ENCODE data around the gene UBAC2.

The UBAC2 gene

DNA sequence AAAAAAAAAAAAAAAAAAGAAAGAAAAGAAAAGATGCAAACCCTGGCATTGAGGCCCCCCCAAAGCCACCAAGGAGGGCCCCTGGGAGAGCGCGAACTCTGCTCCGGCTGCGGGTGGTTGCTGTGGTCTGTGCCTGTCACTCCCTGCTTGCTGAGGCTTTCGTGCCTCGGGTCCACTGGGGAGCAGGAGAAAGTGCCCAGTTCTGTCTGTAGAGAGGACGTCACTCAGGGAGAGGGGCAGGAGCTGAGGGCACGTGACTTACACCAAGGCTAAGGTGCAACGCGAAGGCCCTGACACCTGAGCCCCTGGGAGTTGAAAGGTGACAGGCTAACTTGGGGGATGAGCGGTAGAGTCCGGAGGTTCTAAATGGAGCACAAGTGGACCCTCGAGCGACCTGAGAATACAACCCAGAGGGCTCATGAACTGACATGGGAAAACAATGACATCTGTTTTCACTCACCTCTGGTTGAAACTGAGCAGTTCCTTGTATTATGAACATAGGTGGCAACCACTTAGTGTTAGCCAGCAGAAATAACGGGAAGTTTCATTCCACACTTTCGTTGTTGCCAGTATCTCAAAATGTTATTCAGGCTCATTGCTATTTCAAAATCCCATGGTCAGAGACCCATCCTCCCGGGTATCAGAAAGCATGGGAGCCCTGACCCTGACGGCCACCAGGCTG, 231.4 kb downstream of the UBAC2 start:
- Histone ChIP-seq H3F3A (ENCODE audit: insufficient read depth, low read length) (no peaks in the 10 kb centered on the region), H2AFZ (ENCODE audit: low read length) (no peak overlapping the region), H3K36me3 (ENCODE audit: insufficient read depth, low read length) (no peaks in the 10 kb centered on the region; the same call in 1 of the 2 replicates), H3K9ac (ENCODE audit: low read length) (no peak overlapping the region), H4K20me1 (ENCODE audit: insufficient read depth, low read length) (no peaks in the 10 kb centered on the region), H3K4me3 (ENCODE audit: low read depth, low read length, poor library complexity, severe bottlenecking) (no peak overlapping the region), H3K9me2 (ENCODE audit: low read depth, low read length) (no peaks in the 10 kb centered on the region), H3K27ac (ENCODE audit: low read depth, low read length, poor library complexity, severe bottlenecking) (no peak overlapping the region), H3K4me2 (ENCODE audit: low read length) (peak overlapping the region; percentile 28; the same call in 1 of the 2 replicates), H3K4me1 (ENCODE audit: insufficient read depth, low read length, severe bottlenecking) (peaks cover 26% of the 10 kb centered on the region), H3K79me2 (ENCODE audit: insufficient read depth, low read length) (no peaks in the 10 kb centered on the region), H3K9me3 (ENCODE audit: low read length) (0 out of 2 replicates have a peak, but pooled peaks cover 2% of the 10 kb centered on the region), H3K27me3 (ENCODE audit: insufficient read depth, low read length) (peaks cover 38% of the 10 kb centered on the region)
- no peak for TF ChIP-seq EZH2 (IDR thresholded peaks at IDR 0.05; ENCODE audit: borderline replicate concordance, low read length)
- TF ChIP-seq, protein P1, sequence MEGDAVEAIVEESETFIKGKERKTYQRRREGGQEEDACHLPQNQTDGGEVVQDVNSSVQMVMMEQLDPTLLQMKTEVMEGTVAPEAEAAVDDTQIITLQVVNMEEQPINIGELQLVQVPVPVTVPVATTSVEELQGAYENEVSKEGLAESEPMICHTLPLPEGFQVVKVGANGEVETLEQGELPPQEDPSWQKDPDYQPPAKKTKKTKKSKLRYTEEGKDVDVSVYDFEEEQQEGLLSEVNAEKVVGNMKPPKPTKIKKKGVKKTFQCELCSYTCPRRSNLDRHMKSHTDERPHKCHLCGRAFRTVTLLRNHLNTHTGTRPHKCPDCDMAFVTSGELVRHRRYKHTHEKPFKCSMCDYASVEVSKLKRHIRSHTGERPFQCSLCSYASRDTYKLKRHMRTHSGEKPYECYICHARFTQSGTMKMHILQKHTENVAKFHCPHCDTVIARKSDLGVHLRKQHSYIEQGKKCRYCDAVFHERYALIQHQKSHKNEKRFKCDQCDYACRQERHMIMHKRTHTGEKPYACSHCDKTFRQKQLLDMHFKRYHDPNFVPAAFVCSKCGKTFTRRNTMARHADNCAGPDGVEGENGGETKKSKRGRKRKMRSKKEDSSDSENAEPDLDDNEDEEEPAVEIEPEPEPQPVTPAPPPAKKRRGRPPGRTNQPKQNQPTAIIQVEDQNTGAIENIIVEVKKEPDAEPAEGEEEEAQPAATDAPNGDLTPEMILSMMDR (IDR thresholded peaks at IDR 0.05; ENCODE audit: low read length): no peak

DNA sequence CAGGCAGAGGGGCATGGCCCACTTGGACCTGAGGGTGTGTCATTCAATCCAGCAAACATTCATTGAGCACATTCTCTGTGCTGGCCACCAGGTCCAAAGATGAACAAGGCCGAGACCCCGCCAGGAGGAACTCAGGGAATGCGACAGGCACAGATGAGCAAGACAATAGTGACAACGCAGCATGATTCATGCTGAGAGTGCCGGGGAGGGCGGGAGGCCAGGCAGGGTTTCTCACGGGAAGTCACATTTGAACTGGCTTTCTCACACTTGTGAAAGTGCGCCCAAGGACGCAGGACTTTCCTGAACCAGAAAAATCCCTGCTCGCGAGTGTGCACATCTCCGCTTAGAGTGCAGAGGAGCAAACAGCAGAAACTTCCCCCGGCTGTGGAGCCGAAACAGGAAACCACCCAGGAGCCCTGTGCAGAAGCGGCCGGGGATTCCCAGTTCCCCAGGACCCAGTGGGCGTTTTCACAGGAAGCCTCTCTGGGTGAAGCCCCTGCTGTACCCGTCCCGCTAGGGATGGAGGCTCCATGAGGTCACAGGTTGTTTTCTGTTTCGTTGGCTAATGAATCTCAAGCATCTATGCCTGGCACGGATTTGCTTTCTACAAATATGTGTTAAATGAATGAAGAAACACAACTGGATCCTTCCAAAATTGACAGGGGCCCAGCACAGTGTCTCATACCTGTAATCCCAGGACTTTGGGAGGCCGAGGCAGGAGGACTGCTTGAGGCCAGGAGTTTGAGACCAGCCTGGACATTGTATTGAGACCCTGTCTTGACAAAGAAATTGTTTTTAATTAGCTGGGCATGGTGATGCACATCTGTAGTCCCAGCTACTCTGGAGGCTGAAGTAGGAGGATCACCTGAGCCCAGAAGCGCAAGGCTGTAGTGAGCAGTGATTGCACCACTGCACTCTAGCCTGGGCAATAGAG, 232.2 kb downstream of the UBAC2 start:
- no peak overlapping the region for H3K27ac ChIP-seq (ENCODE audit: low read depth, low read length, poor library complexity, severe bottlenecking)

DNA sequence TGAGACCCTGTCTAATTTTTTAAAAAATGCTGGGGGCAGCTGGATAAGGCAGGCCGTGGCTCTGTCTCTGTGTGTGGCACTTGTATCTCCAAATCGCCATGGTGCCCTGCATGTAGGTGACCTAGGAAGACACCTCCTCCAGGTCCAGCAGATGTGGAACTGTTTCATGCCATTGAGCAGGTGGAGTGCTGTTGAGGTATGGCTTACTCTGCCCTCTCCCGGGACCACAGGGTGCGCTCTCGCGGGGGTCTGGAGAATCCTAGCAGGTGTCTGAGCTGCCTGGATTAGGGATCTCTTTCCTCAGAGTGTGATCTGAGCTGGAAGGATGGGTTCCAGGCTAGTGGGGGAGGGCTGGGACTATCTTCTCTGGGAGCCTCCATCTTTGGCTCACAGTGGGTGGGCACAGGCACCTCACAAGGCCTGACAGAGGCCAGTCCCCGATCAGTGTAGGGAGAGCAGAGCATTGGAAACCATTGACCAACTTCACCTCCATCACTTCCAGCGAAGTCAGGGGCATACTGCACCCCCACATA, 233.0 kb downstream of the UBAC2 start:
- no peaks in the 10 kb centered on the region for H3K9me2 ChIP-seq (ENCODE audit: low read depth, low read length)
- H3K9me3 ChIP-seq (ENCODE audit: low read length): 0 out of 2 replicates have a peak, but pooled peaks cover 2% of the 10 kb centered on the region
- no peak overlapping the region for H2AFZ ChIP-seq (ENCODE audit: low read length)
- H3F3A ChIP-seq (ENCODE audit: insufficient read depth, low read length): no peaks in the 10 kb centered on the region
- TF ChIP-seq, protein P1 (IDR thresholded peaks at IDR 0.05; ENCODE audit: low read length): no peak
- no peak for TF ChIP-seq EZH2 (IDR thresholded peaks at IDR 0.05; ENCODE audit: borderline replicate concordance, low read length)
- peaks cover 25% of the 10 kb centered on the region for H3K27me3 ChIP-seq (ENCODE audit: insufficient read depth, low read length)
- no peak overlapping the region for H3K4me2 ChIP-seq (ENCODE audit: low read length)
- no peaks in the 10 kb centered on the region; the same call in 1 of the 2 replicates for H3K36me3 ChIP-seq (ENCODE audit: insufficient read depth, low read length)
- peaks cover 28% of the 10 kb centered on the region for H3K4me1 ChIP-seq (ENCODE audit: insufficient read depth, low read length, severe bottlenecking)
- H3K27ac ChIP-seq (ENCODE audit: low read depth, low read length, poor library complexity, severe bottlenecking): no peak overlapping the region
- H3K79me2 ChIP-seq (ENCODE audit: insufficient read depth, low read length): no peaks in the 10 kb centered on the region
- no peaks in the 10 kb centered on the region for H4K20me1 ChIP-seq (ENCODE audit: insufficient read depth, low read length)
- H3K4me3 ChIP-seq (ENCODE audit: low read depth, low read length, poor library complexity, severe bottlenecking): no peak overlapping the region
- H3K9ac ChIP-seq (ENCODE audit: low read length): no peak overlapping the region

More for the DNA sequence above, 232.2 kb downstream of the UBAC2 start:
- no peak overlapping the region for H3K9ac ChIP-seq (ENCODE audit: low read length)
- H3K79me2 ChIP-seq (ENCODE audit: insufficient read depth, low read length): no peaks in the 10 kb centered on the region
- no peak for TF ChIP-seq EZH2 (IDR thresholded peaks at IDR 0.05; ENCODE audit: borderline replicate concordance, low read length)
- TF ChIP-seq, protein P1 (IDR thresholded peaks at IDR 0.05; ENCODE audit: low read length): no peak
- 0 out of 2 replicates have a peak, but pooled peaks cover 2% of the 10 kb centered on the region for H3K9me3 ChIP-seq (ENCODE audit: low read length)
- peaks cover 32% of the 10 kb centered on the region for H3K27me3 ChIP-seq (ENCODE audit: insufficient read depth, low read length)
- H3F3A ChIP-seq (ENCODE audit: insufficient read depth, low read length): no peaks in the 10 kb centered on the region
- H3K9me2 ChIP-seq (ENCODE audit: low read depth, low read length): no peaks in the 10 kb centered on the region
- peak overlapping the region; percentile 28; the same call in 1 of the 2 replicates for H3K4me2 ChIP-seq (ENCODE audit: low read length)
- H4K20me1 ChIP-seq (ENCODE audit: insufficient read depth, low read length): no peaks in the 10 kb centered on the region
- no peaks in the 10 kb centered on the region; the same call in 1 of the 2 replicates for H3K36me3 ChIP-seq (ENCODE audit: insufficient read depth, low read length)
- H2AFZ ChIP-seq (ENCODE audit: low read length): no peak overlapping the region
- H3K4me1 ChIP-seq (ENCODE audit: insufficient read depth, low read length, severe bottlenecking): peaks cover 28% of the 10 kb centered on the region
- H3K4me3 ChIP-seq (ENCODE audit: low read depth, low read length, poor library complexity, severe bottlenecking): no peak overlapping the region

All from OCI-LY1 (cell line).